ENCODE measurements around the gene CCDC92. TPM values are rescaled to one million over a fixed set of nuclear protein-coding genes. Genes with fewer than 3 reads are reported as not detected.

CCDC92 gene
- total RNA-seq, 1 experiment from 2014 or later: 53.7 TPM

GRCh38 chr12:123961585-123962345, 10.9 kb downstream of the CCDC92 start:
- BruUV-seq (replicated peaks): no TSS peak
- Histone ChIP-seq H3K4me3 (ENCODE audit: low read depth in 2 of 2, low read length in 2 of 2) (no peak overlapping the region), H3K27ac (ENCODE audit: low read length) (no peak overlapping the region), H3K27me3 (ENCODE audit: control insufficient read depth, insufficient read depth, low read length) (no peaks in the 10 kb centered on the region), H3K9me3 (ENCODE audit: control insufficient read depth, insufficient read depth, low read depth, low read length) (no peaks in the 10 kb centered on the region), H3K4me1 (ENCODE audit: control insufficient read depth, insufficient read depth, low read length) (no peaks in the 10 kb centered on the region), H3K36me3 (ENCODE audit: control insufficient read depth, insufficient read depth, low read length) (no peaks in the 10 kb centered on the region)
- TF ChIP-seq POLR2AphosphoS5 (IDR thresholded peaks at IDR 0.05; ENCODE audit: low read depth, low read length): no peak
- ChIA-PET POLR2A (no interaction called here), CTCF (no interaction called here)
- DNase-seq (ENCODE audit: low read depth, low spot score) (no peak), ATAC-seq (no peak)
- intact Hi-C loops (cut with micrococcal nuclease; ENCODE audit: unreplicated experiment): no loop called here
- in situ Hi-C loops (cut with HindIII; ENCODE audit: low pct_unique_long_range_greater_than_20kb, low sequenced_read_pairs): no loop called here

- H3K27me3 ChIP-seq (ENCODE audit: control insufficient read depth, insufficient read depth, low read length): no peaks in the 10 kb centered on the region
- ChIA-PET POLR2A (no interaction called here), CTCF (no interaction called here)
- H3K4me3 ChIP-seq (ENCODE audit: low read depth in 2 of 2, low read length in 2 of 2): no peak overlapping the region
- no peaks in the 10 kb centered on the region for H3K4me1 ChIP-seq (ENCODE audit: control insufficient read depth, insufficient read depth, low read length)
- ATAC-seq (no peak), DNase-seq (ENCODE audit: low read depth, low spot score) (no peak)
- intact Hi-C loops (cut with micrococcal nuclease; ENCODE audit: unreplicated experiment): no loop called here
- H3K27ac ChIP-seq (ENCODE audit: low read length): no peak overlapping the region
- H3K36me3 ChIP-seq (ENCODE audit: control insufficient read depth, insufficient read depth, low read length): no peaks in the 10 kb centered on the region
- no peaks in the 10 kb centered on the region for H3K9me3 ChIP-seq (ENCODE audit: control insufficient read depth, insufficient read depth, low read depth, low read length)
- no peak for TF ChIP-seq POLR2AphosphoS5 (IDR thresholded peaks at IDR 0.05; ENCODE audit: low read depth, low read length)
- no peak for TF ChIP-seq CTCF (IDR thresholded peaks at IDR 0.05)
- TF ChIP-seq TCF7L2 (IDR thresholded peaks at IDR 0.05; ENCODE audit: low read depth, low read length): no peak
- TF ChIP-seq SIN3A (IDR thresholded peaks at IDR 0.05; ENCODE audit: borderline replicate concordance, insufficient read depth, low read depth, low read length): no peak
- TF ChIP-seq, protein P1, sequence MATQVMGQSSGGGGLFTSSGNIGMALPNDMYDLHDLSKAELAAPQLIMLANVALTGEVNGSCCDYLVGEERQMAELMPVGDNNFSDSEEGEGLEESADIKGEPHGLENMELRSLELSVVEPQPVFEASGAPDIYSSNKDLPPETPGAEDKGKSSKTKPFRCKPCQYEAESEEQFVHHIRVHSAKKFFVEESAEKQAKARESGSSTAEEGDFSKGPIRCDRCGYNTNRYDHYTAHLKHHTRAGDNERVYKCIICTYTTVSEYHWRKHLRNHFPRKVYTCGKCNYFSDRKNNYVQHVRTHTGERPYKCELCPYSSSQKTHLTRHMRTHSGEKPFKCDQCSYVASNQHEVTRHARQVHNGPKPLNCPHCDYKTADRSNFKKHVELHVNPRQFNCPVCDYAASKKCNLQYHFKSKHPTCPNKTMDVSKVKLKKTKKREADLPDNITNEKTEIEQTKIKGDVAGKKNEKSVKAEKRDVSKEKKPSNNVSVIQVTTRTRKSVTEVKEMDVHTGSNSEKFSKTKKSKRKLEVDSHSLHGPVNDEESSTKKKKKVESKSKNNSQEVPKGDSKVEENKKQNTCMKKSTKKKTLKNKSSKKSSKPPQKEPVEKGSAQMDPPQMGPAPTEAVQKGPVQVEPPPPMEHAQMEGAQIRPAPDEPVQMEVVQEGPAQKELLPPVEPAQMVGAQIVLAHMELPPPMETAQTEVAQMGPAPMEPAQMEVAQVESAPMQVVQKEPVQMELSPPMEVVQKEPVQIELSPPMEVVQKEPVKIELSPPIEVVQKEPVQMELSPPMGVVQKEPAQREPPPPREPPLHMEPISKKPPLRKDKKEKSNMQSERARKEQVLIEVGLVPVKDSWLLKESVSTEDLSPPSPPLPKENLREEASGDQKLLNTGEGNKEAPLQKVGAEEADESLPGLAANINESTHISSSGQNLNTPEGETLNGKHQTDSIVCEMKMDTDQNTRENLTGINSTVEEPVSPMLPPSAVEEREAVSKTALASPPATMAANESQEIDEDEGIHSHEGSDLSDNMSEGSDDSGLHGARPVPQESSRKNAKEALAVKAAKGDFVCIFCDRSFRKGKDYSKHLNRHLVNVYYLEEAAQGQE (IDR thresholded peaks at IDR 0.05; ENCODE audit: insufficient read depth in 1 of 2, low read depth in 2 of 2, low read length in 1 of 2): no peak
- in situ Hi-C loops (cut with HindIII; ENCODE audit: low pct_unique_long_range_greater_than_20kb, low sequenced_read_pairs): no loop called here
- no TSS peak for BruUV-seq (replicated peaks)
Observed at GRCh38 chr12:123960856-123961255, 11.8 kb downstream of the CCDC92 start.

DNA sequence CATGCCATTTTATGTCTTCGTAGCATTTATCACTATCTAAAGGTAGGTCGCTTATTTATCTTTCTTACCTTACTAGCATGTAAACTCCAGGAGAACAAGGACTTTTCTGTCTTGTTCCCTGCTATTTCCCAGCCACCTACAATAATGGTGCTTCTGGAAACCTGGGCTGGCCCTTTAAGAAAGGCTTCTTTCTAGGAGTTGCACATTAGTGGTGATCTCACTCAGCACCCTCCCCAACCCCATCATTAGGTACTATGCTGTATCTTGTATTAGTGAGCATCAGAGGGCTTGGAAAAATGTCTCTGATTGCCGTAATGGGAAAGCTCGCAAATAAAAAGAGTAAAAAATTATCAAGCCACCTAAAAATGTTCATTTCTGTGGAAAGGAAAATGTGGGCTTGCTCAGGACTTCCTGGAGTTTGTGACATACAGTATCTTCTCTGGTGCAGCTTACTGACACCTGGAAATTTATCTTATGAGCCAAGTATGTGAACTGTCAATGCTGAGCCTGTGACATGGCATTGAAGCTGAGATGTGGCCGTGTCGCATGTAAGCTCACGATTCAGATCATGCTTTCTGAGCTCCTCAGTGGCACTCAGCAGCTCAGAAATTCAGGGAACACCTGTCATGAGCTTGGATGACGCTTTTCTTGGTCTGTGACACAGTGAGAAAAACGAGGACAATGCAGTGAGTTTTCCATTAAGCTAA, 12.4 kb downstream of the CCDC92 start:
- no peaks in the 10 kb centered on the region for H3K27me3 ChIP-seq (ENCODE audit: control insufficient read depth, insufficient read depth, low read length)
- ChIA-PET CTCF (no interaction called here), POLR2A (no interaction called here)
- H3K9me3 ChIP-seq (ENCODE audit: control insufficient read depth, insufficient read depth, low read depth, low read length): no peaks in the 10 kb centered on the region
- intact Hi-C loops (cut with micrococcal nuclease; ENCODE audit: unreplicated experiment) (no loop called here), in situ Hi-C loops (cut with HindIII; ENCODE audit: low pct_unique_long_range_greater_than_20kb, low sequenced_read_pairs) (no loop called here)
- no peak overlapping the region for H3K27ac ChIP-seq (ENCODE audit: low read length)
- no TSS peak for BruUV-seq (replicated peaks)
- no peaks in the 10 kb centered on the region for H3K4me1 ChIP-seq (ENCODE audit: control insufficient read depth, insufficient read depth, low read length)
- ATAC-seq (no peak), DNase-seq (ENCODE audit: low read depth, low spot score) (no peak)
- TF ChIP-seq, protein P1 (IDR thresholded peaks at IDR 0.05; ENCODE audit: insufficient read depth in 1 of 2, low read depth in 2 of 2, low read length in 1 of 2): no peak
- TF ChIP-seq SIN3A (IDR thresholded peaks at IDR 0.05; ENCODE audit: borderline replicate concordance, insufficient read depth, low read depth, low read length) (no peak), CTCF (IDR thresholded peaks at IDR 0.05) (no peak), POLR2AphosphoS5 (IDR thresholded peaks at IDR 0.05; ENCODE audit: low read depth, low read length) (no peak), TCF7L2 (IDR thresholded peaks at IDR 0.05; ENCODE audit: low read depth, low read length) (no peak)
- no peaks in the 10 kb centered on the region for H3K36me3 ChIP-seq (ENCODE audit: control insufficient read depth, insufficient read depth, low read length)
- no peak overlapping the region for H3K4me3 ChIP-seq (ENCODE audit: low read depth in 2 of 2, low read length in 2 of 2)
